Measurements from ENCODE around the gene FLT3LG.

FLT3LG gene

DNA sequence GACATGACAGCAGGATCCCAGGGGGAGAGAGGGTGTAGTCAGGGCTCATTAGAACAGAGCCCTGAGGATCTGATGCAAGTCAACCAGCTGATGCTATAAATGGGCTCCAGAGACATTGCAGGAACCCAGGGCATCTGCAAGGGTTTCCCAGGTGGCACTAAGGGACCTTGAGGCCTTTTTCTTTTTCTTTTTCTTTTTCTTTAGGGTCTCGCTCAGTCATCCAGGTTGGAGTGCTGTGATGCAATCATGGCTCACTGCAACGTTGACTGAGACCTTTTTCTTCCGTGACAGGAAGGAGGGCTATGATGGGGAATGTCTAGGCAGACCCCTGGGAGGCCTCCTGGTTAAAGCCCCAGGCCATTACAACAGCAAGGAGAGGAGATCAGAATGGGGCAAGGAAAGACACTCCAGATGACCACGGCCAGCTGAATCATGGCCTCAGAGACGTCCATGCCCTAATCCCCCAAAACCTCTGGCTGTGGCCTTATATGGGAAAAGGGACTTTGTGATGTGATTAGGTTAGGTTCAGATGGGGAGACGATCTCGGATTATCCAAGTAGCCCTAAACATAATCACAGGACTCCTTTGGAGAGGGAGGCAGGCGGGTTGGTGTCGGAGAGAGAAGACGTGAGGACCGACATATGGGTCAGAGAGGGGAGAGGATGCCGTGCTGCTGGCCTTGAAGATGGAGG is 33.9 kb downstream of the FLT3LG start:
- TF ChIP-seq, protein P1, sequence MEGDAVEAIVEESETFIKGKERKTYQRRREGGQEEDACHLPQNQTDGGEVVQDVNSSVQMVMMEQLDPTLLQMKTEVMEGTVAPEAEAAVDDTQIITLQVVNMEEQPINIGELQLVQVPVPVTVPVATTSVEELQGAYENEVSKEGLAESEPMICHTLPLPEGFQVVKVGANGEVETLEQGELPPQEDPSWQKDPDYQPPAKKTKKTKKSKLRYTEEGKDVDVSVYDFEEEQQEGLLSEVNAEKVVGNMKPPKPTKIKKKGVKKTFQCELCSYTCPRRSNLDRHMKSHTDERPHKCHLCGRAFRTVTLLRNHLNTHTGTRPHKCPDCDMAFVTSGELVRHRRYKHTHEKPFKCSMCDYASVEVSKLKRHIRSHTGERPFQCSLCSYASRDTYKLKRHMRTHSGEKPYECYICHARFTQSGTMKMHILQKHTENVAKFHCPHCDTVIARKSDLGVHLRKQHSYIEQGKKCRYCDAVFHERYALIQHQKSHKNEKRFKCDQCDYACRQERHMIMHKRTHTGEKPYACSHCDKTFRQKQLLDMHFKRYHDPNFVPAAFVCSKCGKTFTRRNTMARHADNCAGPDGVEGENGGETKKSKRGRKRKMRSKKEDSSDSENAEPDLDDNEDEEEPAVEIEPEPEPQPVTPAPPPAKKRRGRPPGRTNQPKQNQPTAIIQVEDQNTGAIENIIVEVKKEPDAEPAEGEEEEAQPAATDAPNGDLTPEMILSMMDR (IDR thresholded peaks at IDR 0.05; ENCODE audit: insufficient read depth, missing control alignments) = no peak
- DNase-seq (ENCODE audit: insufficient read length, low spot score) (no peak), FAIRE-seq (no peak)

DNA sequence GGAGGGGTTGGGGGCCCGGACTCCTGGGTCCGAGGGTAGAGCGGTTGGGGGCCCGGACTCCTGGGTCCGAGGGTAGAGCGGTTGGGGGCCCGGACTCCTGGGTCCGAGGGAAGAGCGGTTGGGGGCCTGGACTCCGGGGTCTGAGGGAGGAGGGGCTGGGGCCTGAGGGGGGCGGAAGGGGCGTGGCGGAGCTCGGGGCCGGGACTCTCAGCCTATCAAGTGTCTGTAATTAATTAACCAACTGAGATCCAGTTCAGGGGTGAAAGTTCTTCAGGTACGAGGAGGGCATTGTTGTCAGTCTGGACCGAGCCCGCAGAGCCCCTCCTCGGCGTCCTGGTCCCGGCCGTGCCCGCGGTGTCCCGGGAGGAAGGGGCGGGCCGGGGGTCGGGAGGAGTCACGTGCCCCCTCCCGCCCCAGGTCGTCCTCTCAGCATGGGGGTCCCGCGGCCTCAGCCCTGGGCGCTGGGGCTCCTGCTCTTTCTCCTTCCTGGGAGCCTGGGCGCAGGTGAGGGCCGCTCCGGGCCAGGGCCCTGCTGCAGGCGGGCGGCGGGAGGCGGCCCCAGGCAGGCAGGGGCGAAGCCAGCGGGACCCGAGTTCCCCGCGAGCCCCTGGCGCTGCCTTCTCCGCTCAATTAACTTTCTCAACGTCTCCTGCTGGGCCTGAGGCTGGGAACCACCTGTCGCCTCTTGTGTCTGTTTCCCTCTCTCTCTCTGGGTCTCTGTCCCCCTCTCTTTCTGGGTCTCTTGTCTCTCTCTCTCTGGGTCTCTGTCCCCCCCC is 39.1 kb downstream of the FLT3LG start:
- TF ChIP-seq, protein P1 (IDR thresholded peaks at IDR 0.05; ENCODE audit: insufficient read depth, missing control alignments) = no peak
- peak; percentile 68 for DNase-seq (ENCODE audit: insufficient read length, low spot score)
- no peak for FAIRE-seq

DNA sequence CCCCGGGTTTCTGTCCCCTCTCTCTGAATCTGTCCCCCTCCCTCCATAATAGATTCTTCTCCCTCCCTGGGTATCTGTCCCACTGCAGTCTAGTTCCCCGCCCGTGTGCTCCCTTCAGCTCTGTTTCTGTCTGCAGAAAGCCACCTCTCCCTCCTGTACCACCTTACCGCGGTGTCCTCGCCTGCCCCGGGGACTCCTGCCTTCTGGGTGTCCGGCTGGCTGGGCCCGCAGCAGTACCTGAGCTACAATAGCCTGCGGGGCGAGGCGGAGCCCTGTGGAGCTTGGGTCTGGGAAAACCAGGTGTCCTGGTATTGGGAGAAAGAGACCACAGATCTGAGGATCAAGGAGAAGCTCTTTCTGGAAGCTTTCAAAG is 39.7 kb downstream of the FLT3LG start:
- TF ChIP-seq, protein P1 (IDR thresholded peaks at IDR 0.05; ENCODE audit: insufficient read depth, missing control alignments) = no peak
- DNase-seq (ENCODE audit: insufficient read length, low spot score) (no peak), FAIRE-seq (no peak)

DNA sequence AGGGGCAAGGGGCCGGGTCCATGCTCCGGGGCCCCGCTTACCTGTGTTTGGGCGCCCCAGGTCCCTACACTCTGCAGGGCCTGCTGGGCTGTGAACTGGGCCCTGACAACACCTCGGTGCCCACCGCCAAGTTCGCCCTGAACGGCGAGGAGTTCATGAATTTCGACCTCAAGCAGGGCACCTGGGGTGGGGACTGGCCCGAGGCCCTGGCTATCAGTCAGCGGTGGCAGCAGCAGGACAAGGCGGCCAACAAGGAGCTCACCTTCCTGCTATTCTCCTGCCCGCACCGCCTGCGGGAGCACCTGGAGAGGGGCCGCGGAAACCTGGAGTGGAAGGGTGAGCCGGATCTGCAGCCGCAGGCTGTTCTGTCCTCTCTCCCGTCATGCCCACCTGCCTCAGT is 40.1 kb downstream of the FLT3LG start:
- DNase-seq (ENCODE audit: insufficient read length, low spot score) (no peak), FAIRE-seq (no peak)
- TF ChIP-seq, protein P1 (IDR thresholded peaks at IDR 0.05; ENCODE audit: insufficient read depth, missing control alignments) = no peak

DNA sequence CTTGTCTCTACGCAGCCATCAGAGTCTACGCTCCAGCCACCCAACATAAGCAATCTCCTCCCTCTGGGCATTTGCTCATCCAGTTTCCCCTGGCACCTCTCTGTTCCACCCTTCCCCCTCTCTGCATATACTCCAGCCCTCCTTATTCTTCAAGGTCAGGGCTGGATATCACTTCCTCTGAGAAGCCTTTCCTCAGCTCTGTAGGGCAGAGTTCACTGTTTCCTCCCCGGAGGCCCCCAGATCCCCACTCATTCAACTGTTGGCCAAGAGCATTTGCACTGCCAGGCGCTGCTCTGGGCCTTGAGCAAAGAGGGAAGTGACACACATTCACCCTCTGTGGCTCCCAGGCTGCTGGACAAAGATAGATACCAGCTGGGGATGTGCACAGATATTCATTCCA is 41.8 kb downstream of the FLT3LG start:
- DNase-seq (ENCODE audit: insufficient read length, low spot score) (no peak), FAIRE-seq (no peak)
- TF ChIP-seq, protein P1 (IDR thresholded peaks at IDR 0.05; ENCODE audit: insufficient read depth, missing control alignments) = no peak

DNA sequence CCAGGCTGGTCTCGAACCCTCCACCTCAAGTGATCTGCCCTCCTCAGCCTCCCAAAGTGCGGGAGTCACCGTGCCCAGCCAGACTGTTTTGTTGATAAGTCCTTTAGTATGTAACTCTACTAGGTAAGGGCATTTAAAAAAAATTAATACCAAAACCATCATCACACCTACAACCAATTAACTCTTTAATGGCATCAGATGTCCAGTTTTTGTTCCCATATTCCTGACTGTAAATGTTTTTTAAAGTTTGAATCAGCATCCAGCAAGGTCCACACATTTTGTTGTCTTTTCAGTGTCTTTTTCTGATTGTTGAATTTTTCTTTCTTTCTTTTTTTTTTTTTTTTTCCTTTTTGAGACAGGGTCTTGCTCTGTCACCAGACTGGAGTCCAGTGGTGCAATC is 44.0 kb downstream of the FLT3LG start:
- TF ChIP-seq, protein P1 (IDR thresholded peaks at IDR 0.05; ENCODE audit: insufficient read depth, missing control alignments) = no peak
- DNase-seq (ENCODE audit: insufficient read length, low spot score) (no peak), FAIRE-seq (no peak)

Data from D721Med (cell line).